ENCODE results near the gene DNAJC1.

Gene DNAJC1

DNA sequence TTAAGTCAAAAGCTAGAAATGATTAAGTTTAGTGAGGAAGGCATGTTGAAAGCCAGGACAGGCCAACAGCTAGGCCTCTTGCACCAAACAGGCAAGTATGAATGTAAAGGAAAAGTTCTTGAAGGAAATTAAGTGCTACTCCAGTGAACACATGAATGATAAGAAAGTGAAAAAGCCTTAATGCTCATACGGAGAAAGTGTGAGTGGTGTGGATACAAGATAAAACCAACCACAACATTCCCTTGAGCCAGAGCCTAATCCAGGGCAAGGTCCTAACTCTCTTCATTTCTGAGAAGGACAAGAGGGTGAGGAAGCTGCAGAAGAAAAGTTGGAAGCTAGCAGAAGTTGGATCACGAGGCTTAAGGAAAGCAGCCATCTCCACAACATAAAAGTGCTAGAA is 53.0 kb downstream of the DNAJC1 start:
- Histone ChIP-seq H3K27me3 (ENCODE audit: control insufficient read depth in 3 of 3, insufficient read depth in 3 of 3, low read depth in 1 of 3, low read length in 3 of 3) (no peaks in the 10 kb centered on the region), H2BK12ac (ENCODE audit: low read length) (no peak overlapping the region), H2BK120ac (ENCODE audit: low read depth, low read length) (no peak overlapping the region), H3K4me2 (ENCODE audit: insufficient read depth, low read length, poor library complexity, severe bottlenecking) (no peak overlapping the region), H3K18ac (ENCODE audit: low read length) (no peak overlapping the region), H3K14ac (ENCODE audit: low read length) (no peak overlapping the region), H3K4me3 (ENCODE audit: low read length in 2 of 2) (no peak overlapping the region), H3K4me1 (ENCODE audit: control insufficient read depth in 2 of 2, insufficient read depth in 1 of 2, low read depth in 1 of 2, low read length in 2 of 2) (peaks cover 0 to 7% of the 10 kb centered on the region in 2 donors), H2BK5ac (ENCODE audit: low read length) (no peak overlapping the region), H2BK15ac (ENCODE audit: low read length) (no peak overlapping the region), H2AFZ (ENCODE audit: low read length) (no peak overlapping the region), H3K36me3 (replicated peaks in 1 of 2; ENCODE audit: control insufficient read depth in 2 of 2, insufficient read depth in 2 of 2, low read length in 2 of 2) (no peaks in the 10 kb centered on the region), H3K23ac (ENCODE audit: low read depth, low read length, poor library complexity) (no peak overlapping the region), H2AK5ac (ENCODE audit: low read depth, low read length) (no peak overlapping the region), H3K27ac (replicated peaks; ENCODE audit: low read length) (no peak overlapping the region), H4K91ac (ENCODE audit: low read depth, low read length, poor library complexity) (no peak overlapping the region), H3K9me3 (replicated peaks in 1 of 2; ENCODE audit: control insufficient read depth in 2 of 2, insufficient read depth in 1 of 2, low read depth in 1 of 2, low read length in 2 of 2) (no peaks in the 10 kb centered on the region), H3K4ac (ENCODE audit: low read length) (no peak overlapping the region), H3K79me1 (ENCODE audit: low read depth, low read length) (no peaks in the 10 kb centered on the region), H3K9ac (ENCODE audit: low read depth, low read length, poor library complexity) (no peak overlapping the region), H4K8ac (ENCODE audit: low read depth, low read length) (no peak overlapping the region)
- DNase-seq (ENCODE audit: low spot score): no peak
- no CpG with 5 or more reads among the region's 2 CpGs for WGBS, 2 donors (ENCODE audit: extremely low coverage in 2 of 2, insufficient read length in 2 of 2, insufficient replicate concordance in 1 of 2)

DNA sequence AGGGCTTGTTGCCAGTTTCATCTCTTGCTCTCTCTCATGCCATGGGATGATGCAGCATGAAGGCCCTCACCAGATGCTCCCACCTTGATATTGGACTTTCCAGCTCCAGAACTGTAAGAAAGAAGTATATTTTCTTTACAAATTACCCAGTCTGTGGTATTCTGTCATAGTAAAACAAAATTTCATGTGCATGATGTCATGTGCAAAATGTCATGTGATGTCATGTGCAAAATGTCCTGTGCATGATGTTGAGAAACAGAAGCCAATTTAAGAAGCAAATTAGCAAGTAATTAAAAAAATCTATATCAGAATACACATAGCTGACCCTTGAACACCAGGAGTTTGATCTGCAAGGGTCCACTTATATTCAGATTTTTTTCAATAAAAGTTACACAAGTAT is 56.6 kb downstream of the DNAJC1 start:
- no peak overlapping the region for H2BK5ac ChIP-seq (ENCODE audit: low read length)
- H2AFZ ChIP-seq (ENCODE audit: low read length): no peak overlapping the region
- no peak overlapping the region for H3K4ac ChIP-seq (ENCODE audit: low read length)
- H3K9me3 ChIP-seq (replicated peaks in 1 of 2; ENCODE audit: control insufficient read depth in 2 of 2, insufficient read depth in 1 of 2, low read depth in 1 of 2, low read length in 2 of 2): no peaks in the 10 kb centered on the region
- no peaks in the 10 kb centered on the region for H3K79me1 ChIP-seq (ENCODE audit: low read depth, low read length)
- H3K4me2 ChIP-seq (ENCODE audit: insufficient read depth, low read length, poor library complexity, severe bottlenecking): no peak overlapping the region
- no peak overlapping the region for H3K27ac ChIP-seq (replicated peaks; ENCODE audit: low read length)
- no peak overlapping the region for H2BK120ac ChIP-seq (ENCODE audit: low read depth, low read length)
- no peak overlapping the region for H4K91ac ChIP-seq (ENCODE audit: low read depth, low read length, poor library complexity)
- no peak for DNase-seq (ENCODE audit: low spot score)
- no peak overlapping the region for H3K4me3 ChIP-seq (ENCODE audit: low read length in 2 of 2)
- H3K27me3 ChIP-seq (ENCODE audit: control insufficient read depth in 3 of 3, insufficient read depth in 3 of 3, low read depth in 1 of 3, low read length in 3 of 3): no peaks in the 10 kb centered on the region
- no peak overlapping the region for H3K14ac ChIP-seq (ENCODE audit: low read length)
- H3K23ac ChIP-seq (ENCODE audit: low read depth, low read length, poor library complexity): no peak overlapping the region
- H3K4me1 ChIP-seq (ENCODE audit: control insufficient read depth in 2 of 2, insufficient read depth in 1 of 2, low read depth in 1 of 2, low read length in 2 of 2): no peaks in the 10 kb centered on the region
- H4K8ac ChIP-seq (ENCODE audit: low read depth, low read length): no peak overlapping the region
- H2BK15ac ChIP-seq (ENCODE audit: low read length): no peak overlapping the region
- H3K18ac ChIP-seq (ENCODE audit: low read length): no peak overlapping the region
- no peak overlapping the region for H2BK12ac ChIP-seq (ENCODE audit: low read length)
- no peaks in the 10 kb centered on the region for H3K36me3 ChIP-seq (replicated peaks in 1 of 2; ENCODE audit: control insufficient read depth in 2 of 2, insufficient read depth in 2 of 2, low read length in 2 of 2)
- H3K9ac ChIP-seq (ENCODE audit: low read depth, low read length, poor library complexity): no peak overlapping the region
- no peak overlapping the region for H2AK5ac ChIP-seq (ENCODE audit: low read depth, low read length)

- Histone ChIP-seq H3K4me2 (ENCODE audit: insufficient read depth, low read length, poor library complexity, severe bottlenecking) (no peak overlapping the region), H4K8ac (ENCODE audit: low read depth, low read length) (no peak overlapping the region), H3K14ac (ENCODE audit: low read length) (no peak overlapping the region), H2BK120ac (ENCODE audit: low read depth, low read length) (no peak overlapping the region), H3K4ac (ENCODE audit: low read length) (no peak overlapping the region), H3K23ac (ENCODE audit: low read depth, low read length, poor library complexity) (no peak overlapping the region), H2BK15ac (ENCODE audit: low read length) (no peak overlapping the region), H3K4me1 (ENCODE audit: control insufficient read depth in 2 of 2, insufficient read depth in 1 of 2, low read depth in 1 of 2, low read length in 2 of 2) (no peaks in the 10 kb centered on the region), H3K27me3 (ENCODE audit: control insufficient read depth in 3 of 3, insufficient read depth in 3 of 3, low read depth in 1 of 3, low read length in 3 of 3) (no peaks in the 10 kb centered on the region), H3K18ac (ENCODE audit: low read length) (no peak overlapping the region), H3K9ac (ENCODE audit: low read depth, low read length, poor library complexity) (no peak overlapping the region), H2BK5ac (ENCODE audit: low read length) (no peak overlapping the region), H3K27ac (replicated peaks; ENCODE audit: low read length) (no peak overlapping the region), H3K4me3 (ENCODE audit: low read length in 2 of 2) (no peak overlapping the region), H2AFZ (ENCODE audit: low read length) (no peak overlapping the region), H2AK5ac (ENCODE audit: low read depth, low read length) (no peak overlapping the region), H2BK12ac (ENCODE audit: low read length) (no peak overlapping the region), H3K79me1 (ENCODE audit: low read depth, low read length) (no peaks in the 10 kb centered on the region), H3K36me3 (replicated peaks in 1 of 2; ENCODE audit: control insufficient read depth in 2 of 2, insufficient read depth in 2 of 2, low read length in 2 of 2) (no peaks in the 10 kb centered on the region), H4K91ac (ENCODE audit: low read depth, low read length, poor library complexity) (no peak overlapping the region), H3K9me3 (replicated peaks in 1 of 2; ENCODE audit: control insufficient read depth in 2 of 2, insufficient read depth in 1 of 2, low read depth in 1 of 2, low read length in 2 of 2) (no peaks in the 10 kb centered on the region)
- WGBS, 2 donors (ENCODE audit: extremely low coverage in 2 of 2, insufficient read length in 2 of 2, insufficient replicate concordance in 1 of 2): no CpG with 5 or more reads among the region's 2 CpGs
- no peak for DNase-seq (ENCODE audit: low spot score)
Observed at GRCh38 chr10:21944727-21945386, 58.7 kb downstream of the DNAJC1 start.

GRCh38 chr10:21943633-21944265 is 59.8 kb downstream of the DNAJC1 start:
- Histone ChIP-seq H2BK12ac (ENCODE audit: low read length) (no peak overlapping the region), H4K8ac (ENCODE audit: low read depth, low read length) (no peak overlapping the region), H3K27ac (replicated peaks; ENCODE audit: low read length) (no peak overlapping the region), H3K79me1 (ENCODE audit: low read depth, low read length) (peaks cover 2% of the 10 kb centered on the region), H3K36me3 (replicated peaks in 1 of 2; ENCODE audit: control insufficient read depth in 2 of 2, insufficient read depth in 2 of 2, low read length in 2 of 2) (no peaks in the 10 kb centered on the region), H2BK5ac (ENCODE audit: low read length) (no peak overlapping the region), H2AK5ac (ENCODE audit: low read depth, low read length) (no peak overlapping the region), H3K4me3 (ENCODE audit: low read length in 2 of 2) (no peak overlapping the region), H2BK15ac (ENCODE audit: low read length) (no peak overlapping the region), H2AFZ (ENCODE audit: low read length) (no peak overlapping the region), H2BK120ac (ENCODE audit: low read depth, low read length) (no peak overlapping the region), H3K4ac (ENCODE audit: low read length) (no peak overlapping the region), H3K9ac (ENCODE audit: low read depth, low read length, poor library complexity) (no peak overlapping the region), H3K18ac (ENCODE audit: low read length) (no peak overlapping the region), H3K14ac (ENCODE audit: low read length) (no peak overlapping the region), H3K23ac (ENCODE audit: low read depth, low read length, poor library complexity) (no peak overlapping the region), H4K91ac (ENCODE audit: low read depth, low read length, poor library complexity) (no peak overlapping the region), H3K4me2 (ENCODE audit: insufficient read depth, low read length, poor library complexity, severe bottlenecking) (no peak overlapping the region), H3K4me1 (ENCODE audit: control insufficient read depth in 2 of 2, insufficient read depth in 1 of 2, low read depth in 1 of 2, low read length in 2 of 2) (peaks cover 0 to 1% of the 10 kb centered on the region in 2 donors), H3K9me3 (replicated peaks in 1 of 2; ENCODE audit: control insufficient read depth in 2 of 2, insufficient read depth in 1 of 2, low read depth in 1 of 2, low read length in 2 of 2) (no peaks in the 10 kb centered on the region), H3K27me3 (ENCODE audit: control insufficient read depth in 3 of 3, insufficient read depth in 3 of 3, low read depth in 1 of 3, low read length in 3 of 3) (no peaks in the 10 kb centered on the region)
- no CpG with 5 or more reads among the region's 2 CpGs for WGBS, 2 donors (ENCODE audit: extremely low coverage in 2 of 2, insufficient read length in 2 of 2, insufficient replicate concordance in 1 of 2)
- no peak for DNase-seq (ENCODE audit: low spot score)
